Tibial nerve (tissue), 4 donors: ENCODE data around the gene PLXNB2. TPM values are rescaled to one million over a fixed set of nuclear protein-coding genes. Genes with fewer than 3 reads are reported as not detected.
A peak's percentile ranks its signal among the peaks of the same experiment; 100 is the strongest.

Experiments
- DNase-seq, 2 donors: peaks; one replicate each; pipeline ENCODE4 v3.0.0-alpha.2; 2019; ENCODE audit warnings: low spot score in 2 of 2
- H3K27ac ChIP-seq, 4 donors: fragments of 200-600 bp; sonication (generic) in 3 of 4; one replicate each; pipeline ENCODE4 v1.5.1; 2017 to 2019; ENCODE audit warnings: mild to moderate bottlenecking in 1 of 4
- H3K27me3 ChIP-seq, 2 donors: fragments of 200-600 bp; sonication (generic) in 1 of 2; one replicate each; pipeline versions ENCODE4 v1.5.1 to v1.6.0; 2017 to 2019
- H3K36me3 ChIP-seq, 3 donors: fragments of 200-600 bp; sonication (generic); one replicate each; pipeline ENCODE4 v1.5.1; 2018 to 2019
- H3K4me1 ChIP-seq, 4 donors: fragments of 200-600 bp; sonication (generic) in 3 of 4; one replicate each; pipeline ENCODE4 v1.5.1; 2017 to 2019
- H3K4me3 ChIP-seq, 4 donors: fragments of 200-600 bp; sonication (generic) in 3 of 4; one replicate each; pipeline ENCODE4 v1.5.1; 2017 to 2019; ENCODE audit warnings: mild to moderate bottlenecking in 1 of 4, moderate library complexity in 1 of 4
- H3K9me3 ChIP-seq, 4 donors: fragments of 200-600 bp; sonication (generic) in 3 of 4; one replicate each; pipeline ENCODE4 v1.5.1; 2017 to 2019
- CTCF ChIP-seq, 5 experiments: fragments of 200-600 bp in 3 of 5; fragments of 450-650 bp in 2 of 5; sonication (generic) in 3 of 5; IDR thresholded peaks; one replicate each; pipeline ENCODE4 v1.5.1; 2016 to 2019; ENCODE audit warnings: antibody characterized with exemption in 5 of 5, mild to moderate bottlenecking in 3 of 5, moderate library complexity in 2 of 5
- EP300 ChIP-seq, 2 donors: sonication (generic); formaldehyde crosslinking; IDR thresholded peaks; one replicate each; pipeline ENCODE4 v1.6.1; 2017; ENCODE audit warnings: antibody characterized with exemption in 2 of 2, mild to moderate bottlenecking in 1 of 2
- POLR2A ChIP-seq, 2 donors: fragments of 450-650 bp; IDR thresholded peaks; one replicate each; pipeline ENCODE4 v1.6.1; 2017; ENCODE audit warnings: antibody characterized with exemption in 2 of 2, mild to moderate bottlenecking in 2 of 2, moderate library complexity in 2 of 2
- WGBS, 2 donors: methylation state at CpG; one replicate each; pipeline ENCODE4 v1.1.5; 2018; 5-methylcytosine and 5-hydroxymethylcytosine counted together
- total RNA-seq, 4 donors: library from RNA; depleted of rRNA; stranded (reverse); fragments of >200 nt; gene quantifications; one replicate each; pipeline ENCODE4 v1.1.0, GENCODE V29; 2016

The PLXNB2 gene
- total RNA-seq, 4 donors from 2014 or later = 135 to 193 (median 165) TPM

GRCh38 chr22:50269573-50269969 lies 37.9 kb downstream of the PLXNB2 start:
- no peaks in the 10 kb centered on the region for H3K36me3 ChIP-seq
- peak overlapping the region in 3 of 4 donors; percentile 34 to 85 (median 44) for H3K27ac ChIP-seq

GRCh38 chr22:50268655-50269113 lies 38.8 kb downstream of the PLXNB2 start:
- TF ChIP-seq CTCF (IDR thresholded peaks at IDR 0.05) (no peak), POLR2A (IDR thresholded peaks at IDR 0.05) (no peak), EP300 (IDR thresholded peaks at IDR 0.05) (no peak)
- Histone ChIP-seq H3K27ac (peak overlapping the region in 2 of 4 donors; percentile 56 to 85), H3K4me3 (no peak overlapping the region), H3K27me3 (peaks cover 0 to 23% of the 10 kb centered on the region in 2 donors), H3K4me1 (peaks cover 0 to 57% (median 44%) of the 10 kb centered on the region in 4 donors), H3K9me3 (no peaks in the 10 kb centered on the region), H3K36me3 (no peaks in the 10 kb centered on the region)
- WGBS, 2 donors = 52 to 58% methylated on average over 6 to 9 of the region's 9 CpGs
- DNase-seq = no peak

More at GRCh38 chr22:50269573-50269969, 37.9 kb downstream of the PLXNB2 start:
- no peak for TF ChIP-seq EP300 (IDR thresholded peaks at IDR 0.05)
- Histone ChIP-seq H3K27me3 (peaks cover 0 to 21% of the 10 kb centered on the region in 2 donors), H3K4me3 (peak overlapping the region; percentile 27 to 66 (median 46)), H3K4me1 (peaks cover 0 to 62% (median 44%) of the 10 kb centered on the region in 4 donors), H3K9me3 (no peaks in the 10 kb centered on the region)
- WGBS, 2 donors = 11 to 12% methylated on average over 10 to 16 of the region's 18 CpGs
- DNase-seq = no peak

- Histone ChIP-seq H3K9me3 (no peaks in the 10 kb centered on the region), H3K27me3 (peaks cover 0 to 32% of the 10 kb centered on the region in 2 donors), H3K27ac (peak overlapping the region in 2 of 4 donors; percentile 56 to 78), H3K4me1 (peaks cover 0 to 62% (median 44%) of the 10 kb centered on the region in 4 donors), H3K36me3 (no peaks in the 10 kb centered on the region), H3K4me3 (peak overlapping the region in 2 of 4 donors; percentile 22 to 49)
- WGBS, 2 donors = 16 to 21% methylated on average over 25 to 51 of the region's 75 CpGs
- peak; percentile 39 to 48 for DNase-seq
- TF ChIP-seq POLR2A (IDR thresholded peaks at IDR 0.05) (no peak), CTCF (IDR thresholded peaks at IDR 0.05) (peak in 4 of 5 experiments; percentile 9 to 34 (median 22))
Observed at GRCh38 chr22:50267591-50268390, 39.7 kb downstream of the PLXNB2 start.

GRCh38 chr22:50266994-50267393 lies 40.5 kb downstream of the PLXNB2 start:
- peaks cover 0 to 65% (median 44%) of the 10 kb centered on the region in 4 donors for H3K4me1 ChIP-seq
- H3K27me3 ChIP-seq = peaks cover 0 to 40% of the 10 kb centered on the region in 2 donors
- peak overlapping the region in 2 of 4 donors; percentile 22 to 49 for H3K4me3 ChIP-seq
- H3K9me3 ChIP-seq = no peaks in the 10 kb centered on the region
- no peak for DNase-seq
- TF ChIP-seq POLR2A (IDR thresholded peaks at IDR 0.05) = no peak
- no peak for TF ChIP-seq EP300 (IDR thresholded peaks at IDR 0.05)
- TF ChIP-seq CTCF (IDR thresholded peaks at IDR 0.05) = no peak
- 69 to 91% methylated on average over 18 to 23 of the region's 37 CpGs for WGBS, 2 donors
- no peaks in the 10 kb centered on the region for H3K36me3 ChIP-seq
- no peak overlapping the region for H3K27ac ChIP-seq

- WGBS, 2 donors = 79 to 83% methylated on average over 15 of the region's 15 CpGs
- peaks cover 0 to 62% (median 29%) of the 10 kb centered on the region in 4 donors for H3K4me1 ChIP-seq
Observed at GRCh38 chr22:50264946-50265669, 42.3 kb downstream of the PLXNB2 start.

More at GRCh38 chr22:50264946-50265669, 42.3 kb downstream of the PLXNB2 start:
- Histone ChIP-seq H3K36me3 (no peaks in the 10 kb centered on the region), H3K4me3 (no peak overlapping the region), H3K27me3 (peaks cover 0 to 47% of the 10 kb centered on the region in 2 donors), H3K27ac (no peak overlapping the region), H3K9me3 (no peaks in the 10 kb centered on the region)
- TF ChIP-seq EP300 (IDR thresholded peaks at IDR 0.05) (no peak), CTCF (IDR thresholded peaks at IDR 0.05) (no peak), POLR2A (IDR thresholded peaks at IDR 0.05) (no peak)
- no peak for DNase-seq
